NCI-H146 (cell line): ENCODE data around the gene S100A14.
"Not testable (repeated sequence)": the region's sequence is repeated elsewhere in the genome, so short reads cannot be mapped to it uniquely, and the experiment has no call there.

Experiments used
- DNase-seq: peaks from one replicate; lab custom pipeline; 2025; lab: John Stamatoyannopoulos, UW

S100A14 gene

GRCh38 chr1:153587314-153587713 lies 28.8 kb downstream of the S100A14 start:
- no peak for DNase-seq

DNA sequence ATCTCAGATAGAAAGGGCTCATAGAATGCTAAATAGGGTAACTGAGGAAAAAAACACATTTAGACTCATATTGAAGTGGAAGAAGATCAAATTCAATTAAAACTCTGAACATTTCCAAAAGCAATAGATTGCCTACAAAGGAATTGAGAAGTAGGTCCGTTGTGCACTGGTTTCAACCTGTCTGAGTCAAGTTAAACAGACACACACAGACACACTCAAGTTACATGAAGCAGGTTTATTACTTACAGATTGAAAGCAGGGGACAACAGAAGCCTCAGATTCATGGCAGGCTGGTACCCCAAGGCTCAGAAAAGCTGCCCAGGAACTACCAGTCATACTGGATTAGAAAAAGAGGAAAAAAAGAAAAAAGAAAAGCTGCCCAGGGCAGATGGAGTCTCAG lies 29.8 kb downstream of the S100A14 start:
- DNase-seq, result no peak

DNA sequence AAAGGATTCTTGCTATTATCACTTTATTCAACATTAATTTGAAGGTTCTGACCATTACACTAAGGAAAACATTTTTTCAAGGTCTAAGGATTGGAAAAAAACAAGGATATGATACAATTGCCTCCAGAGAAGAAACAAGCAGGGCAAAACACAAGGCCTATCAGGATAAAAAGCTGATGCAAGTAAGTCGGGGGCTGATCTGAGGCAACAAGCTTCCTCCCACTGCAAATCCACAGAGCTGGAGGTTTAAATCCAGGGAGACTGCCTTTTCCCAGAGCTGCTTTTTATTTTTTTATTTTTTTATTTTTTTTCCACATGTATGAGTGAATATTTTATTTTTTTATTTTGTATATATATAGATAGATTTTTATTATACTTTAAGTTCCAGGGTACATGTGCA lies 31.1 kb downstream of the S100A14 start:
- DNase-seq, result no peak

DNA sequence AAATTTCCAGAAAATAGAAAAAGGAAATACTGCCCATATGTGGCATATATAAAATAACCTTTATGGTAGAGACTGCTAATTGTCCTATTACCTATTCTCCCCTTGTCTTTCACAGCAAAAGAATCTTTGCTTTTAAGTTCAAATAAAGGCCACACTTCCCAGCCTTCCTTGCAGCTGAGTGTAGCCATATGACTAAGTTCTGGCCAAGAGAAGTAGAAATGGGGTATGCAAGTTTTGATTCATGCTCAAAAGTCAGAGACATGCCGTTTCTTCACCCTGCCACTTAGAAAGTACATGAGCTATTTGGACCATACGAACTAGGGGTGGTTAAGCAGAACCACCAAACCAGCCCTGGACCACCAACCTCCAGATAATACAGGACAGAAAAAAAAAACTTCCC lies 32.1 kb downstream of the S100A14 start:
- no peak for DNase-seq

DNA sequence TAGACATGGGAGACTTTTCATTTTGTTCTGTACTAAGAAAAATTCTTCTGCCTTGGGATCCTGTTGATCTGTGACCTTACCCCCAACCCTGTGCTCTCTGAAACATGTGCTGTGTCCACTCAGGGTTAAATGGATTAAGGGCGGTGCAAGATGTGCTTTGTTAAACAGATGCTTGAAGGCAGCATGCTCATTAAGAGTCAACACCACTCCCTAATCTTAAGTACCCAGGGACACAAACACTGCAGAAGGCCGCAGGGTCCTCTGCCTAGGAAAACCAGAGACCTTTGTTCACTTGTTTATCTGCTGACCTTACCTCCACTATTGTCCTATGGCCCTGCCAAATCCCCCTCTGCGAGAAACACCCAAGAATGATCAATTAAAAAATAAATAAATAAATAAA lies 32.6 kb downstream of the S100A14 start:
- not testable (repeated sequence) for DNase-seq

- DNase-seq, result not testable (repeated sequence)
Observed at GRCh38 chr1:153582836-153583235, 33.3 kb downstream of the S100A14 start.

- DNase-seq, result no peak
Observed at GRCh38 chr1:153578936-153579335, 37.2 kb downstream of the S100A14 start.

DNA sequence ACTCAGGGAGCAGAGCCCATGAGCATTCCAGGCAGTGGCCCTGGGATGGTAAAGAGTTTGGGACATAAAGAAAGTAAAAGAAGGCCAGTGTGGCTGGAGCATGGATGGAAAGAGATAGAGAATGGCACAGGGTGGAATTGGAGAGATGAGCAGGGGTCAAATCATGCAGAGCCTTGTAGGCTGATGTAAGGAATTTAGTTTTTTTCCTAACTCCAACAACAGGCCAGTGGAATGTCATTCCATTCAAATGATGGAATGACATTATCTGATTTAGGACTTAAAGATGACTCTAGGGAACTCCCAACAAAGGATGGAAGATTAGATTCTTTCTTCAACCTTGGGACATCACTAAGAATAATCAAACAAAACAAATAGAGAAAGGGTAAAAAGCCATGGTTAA lies 37.6 kb downstream of the S100A14 start:
- DNase-seq, result no peak

DNA sequence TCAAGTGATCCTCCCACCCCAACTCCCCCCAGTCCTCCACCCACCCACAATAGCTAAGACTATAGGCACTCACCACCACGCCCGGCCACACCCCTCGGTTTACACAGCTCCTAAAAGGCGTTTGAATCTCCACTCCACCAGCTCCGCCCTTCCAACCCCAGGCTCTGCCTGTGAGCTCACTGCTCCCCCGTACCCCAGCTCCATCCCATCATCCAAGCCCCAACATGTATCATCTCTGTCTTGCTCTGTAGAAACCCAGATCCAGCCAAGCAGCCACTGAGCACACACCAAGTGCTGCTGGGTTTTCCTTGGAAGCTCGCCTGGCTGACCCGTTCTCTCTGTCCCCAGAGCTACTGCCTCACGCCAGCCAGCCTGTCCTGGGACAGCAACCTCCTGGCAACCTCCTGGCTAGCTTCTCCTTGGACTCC lies 38.5 kb downstream of the S100A14 start:
- no peak for DNase-seq

GRCh38 chr1:153577138-153577537 lies 39.0 kb downstream of the S100A14 start:
- no peak for DNase-seq

DNA sequence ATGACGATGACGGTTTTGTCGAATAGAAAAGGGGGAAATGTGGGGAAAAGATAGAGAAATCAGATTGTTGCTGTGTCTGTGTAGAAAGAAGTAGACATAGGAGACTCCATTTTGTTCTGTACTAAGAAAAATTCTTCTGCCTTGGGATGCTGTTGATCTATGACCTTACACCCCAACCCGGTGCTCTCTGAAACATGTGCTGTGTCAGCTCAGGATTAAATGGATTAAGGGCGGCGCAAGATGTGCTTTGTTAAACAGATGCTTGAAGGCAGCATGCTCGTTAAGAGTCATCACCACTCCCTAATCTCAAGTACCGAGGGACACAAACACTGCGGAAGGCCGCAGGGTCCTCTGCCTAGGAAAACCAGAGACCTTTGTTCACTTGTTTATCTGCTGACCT lies 40.6 kb downstream of the S100A14 start:
- not testable (repeated sequence) for DNase-seq

DNA sequence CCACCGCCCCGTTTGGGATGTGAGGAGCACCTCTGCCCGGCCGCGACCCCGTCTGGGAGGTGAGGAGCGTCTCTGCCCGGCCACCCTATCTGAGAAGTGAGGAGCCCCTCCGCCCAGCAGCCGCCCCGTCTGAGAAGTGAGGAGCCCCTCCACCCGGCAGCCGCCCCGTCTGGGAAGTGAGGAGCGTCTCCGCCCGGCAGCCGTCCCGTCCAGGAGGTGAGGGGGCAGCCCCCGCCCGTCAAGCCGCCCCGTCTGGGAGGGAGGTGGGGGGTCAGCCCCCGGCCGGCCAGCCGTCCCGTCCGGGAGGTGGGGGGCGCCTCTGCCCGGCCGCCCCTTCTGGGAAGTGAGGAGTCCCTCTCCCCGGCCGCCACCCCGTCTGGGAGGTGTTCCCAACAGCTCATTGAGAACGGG lies 41.0 kb downstream of the S100A14 start:
- DNase-seq, result not testable (repeated sequence)

- no peak for DNase-seq
Observed at GRCh38 chr1:153573351-153573750, 42.8 kb downstream of the S100A14 start.

GRCh38 chr1:153572569-153573015 lies 43.5 kb downstream of the S100A14 start:
- DNase-seq, result peak; percentile 68

DNA sequence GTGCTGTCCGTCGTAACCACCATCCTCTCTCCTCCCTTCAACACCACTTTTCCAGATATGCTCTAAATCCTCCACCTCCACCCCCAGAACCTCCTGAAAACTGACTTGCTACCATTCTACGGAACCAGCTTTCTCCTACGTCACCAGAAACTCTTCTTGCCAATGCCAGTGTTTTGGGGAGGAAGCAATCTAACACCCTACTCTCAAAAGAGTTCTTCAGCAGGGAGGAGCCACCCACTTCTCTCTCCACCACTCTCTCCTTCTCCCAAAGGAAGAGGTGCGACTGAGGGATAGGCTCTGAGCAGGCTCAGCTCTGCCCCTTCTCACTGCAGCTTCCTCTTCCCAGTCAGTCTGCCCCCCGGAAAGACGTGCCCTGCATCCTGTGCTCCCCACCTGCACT lies 44.4 kb downstream of the S100A14 start:
- no peak for DNase-seq

GRCh38 chr1:153570874-153571273 lies 45.3 kb downstream of the S100A14 start:
- peak; percentile 88 for DNase-seq

GRCh38 chr1:153569465-153569864 lies 46.7 kb downstream of the S100A14 start:
- no peak for DNase-seq

DNA sequence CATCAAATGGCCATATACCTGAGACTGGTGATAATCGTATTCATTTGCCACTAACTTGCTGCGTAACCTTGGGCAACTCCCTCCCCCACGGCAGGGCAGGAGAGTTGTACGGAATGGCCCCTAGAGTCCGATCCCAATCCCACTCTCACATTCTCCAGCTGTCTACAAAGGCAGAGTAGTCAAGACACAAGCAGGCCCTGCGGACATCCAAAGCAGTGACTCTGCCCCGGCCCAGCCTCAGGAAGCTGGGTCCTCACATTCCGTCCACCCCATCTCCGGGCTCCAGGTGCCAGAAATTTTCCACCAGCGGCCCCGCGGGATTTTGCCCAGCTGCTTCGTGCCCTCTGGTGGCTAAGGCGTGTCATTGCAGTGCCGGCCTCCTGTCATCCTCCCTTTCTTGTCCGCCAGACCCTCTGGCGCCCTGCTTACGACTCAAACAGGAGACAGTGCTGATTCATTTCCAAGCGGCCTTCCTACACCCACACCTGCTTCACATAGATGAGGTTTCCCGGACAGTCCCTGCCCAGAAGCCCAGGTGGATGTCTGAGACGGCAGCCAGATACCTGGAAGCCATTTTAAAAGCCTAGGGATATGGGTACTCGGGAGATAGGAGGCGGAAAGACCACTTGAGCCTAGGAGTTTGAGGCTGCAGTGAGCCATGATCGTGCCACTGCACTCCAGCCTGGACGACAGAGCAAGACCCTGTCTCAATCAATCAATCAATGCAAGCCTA lies 47.6 kb downstream of the S100A14 start:
- DNase-seq, result peak; percentile 91

- no peak for DNase-seq
Observed at GRCh38 chr1:153567621-153568366, 48.3 kb downstream of the S100A14 start.

- peak; percentile 72 for DNase-seq
Observed at GRCh38 chr1:153566414-153567371, 49.4 kb downstream of the S100A14 start.

DNA sequence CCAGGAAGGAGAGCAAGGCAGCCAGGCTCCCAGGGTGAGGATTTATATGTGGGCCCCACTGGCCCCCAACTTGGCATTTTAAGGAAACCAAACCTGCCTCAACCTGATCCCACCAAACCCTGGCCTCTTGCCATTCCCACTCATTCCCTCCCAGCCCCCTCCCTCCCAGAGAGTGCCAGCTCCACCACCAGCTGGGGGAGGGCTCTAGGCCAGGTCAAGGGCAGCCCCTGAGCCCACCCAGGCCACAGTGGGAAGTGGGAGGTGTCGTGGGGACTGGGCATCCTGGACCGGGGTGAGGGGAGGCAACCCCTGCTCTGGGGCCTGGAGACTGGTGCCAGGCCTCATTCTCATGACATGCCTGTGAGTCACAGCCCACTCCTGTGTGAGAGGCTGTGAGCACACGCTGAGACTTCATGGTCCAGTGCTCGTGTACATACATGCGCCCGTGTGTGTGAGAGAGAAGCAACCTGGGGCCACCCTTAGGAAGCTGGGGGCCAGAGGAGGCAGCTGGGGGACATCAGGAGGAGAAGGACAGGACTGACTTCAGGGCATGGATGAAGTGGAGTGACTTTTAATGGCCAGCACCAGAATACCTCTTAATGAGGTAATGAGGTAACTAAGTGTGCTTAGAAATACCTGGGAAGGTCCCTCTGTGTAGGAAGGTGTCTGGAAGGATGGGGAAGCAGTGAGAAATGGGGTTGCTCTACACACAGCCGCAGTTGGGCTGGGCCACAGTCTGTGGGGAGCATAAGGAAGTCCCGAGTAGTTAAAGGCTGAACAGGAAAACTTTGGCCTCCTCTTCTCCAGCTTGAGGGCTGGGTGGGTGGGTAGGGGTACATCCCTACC lies 50.4 kb downstream of the S100A14 start, which contains the start of gene S100A2:
Gene S100A2, minus strand, starts transcription at position 316 of the 846 bp plus-strand sequence. CDS start 1,967 bp downstream, outside the sequence.
- peak; percentile 11 for DNase-seq
